GM12891 (cell line): ENCODE measurements around the gene SOX14.

ENCODE experiments used
- PAX5 ChIP-seq: IDR thresholded peaks from 2 replicates; pipeline ENCODE4 v1.6.1; 2011; ENCODE audit warnings: low read length, moderate library complexity, mild to moderate bottlenecking; ENCODE audit not compliant: insufficient read depth, severe bottlenecking
- POLR2A ChIP-seq: IDR thresholded peaks from 2 replicates; pipeline ENCODE4 v1.6.1; 2011; ENCODE audit warnings: low read depth, low read length, control low read depth
- POLR2AphosphoS5 ChIP-seq: IDR thresholded peaks from 2 replicates; pipeline ENCODE4 v1.6.1; 2011; ENCODE audit warnings: low read depth, low read length, control low read depth
- POU2F2 ChIP-seq: IDR thresholded peaks from 2 replicates; pipeline ENCODE4 v1.6.1; 2011; ENCODE audit warnings: low read depth, mild to moderate bottlenecking, control low read depth, low read length, moderate library complexity
- SPI1 ChIP-seq: IDR thresholded peaks from 2 replicates; pipeline ENCODE4 v1.6.1; 2011; ENCODE audit warnings: low read depth, low read length, control low read depth
- TAF1 ChIP-seq: IDR thresholded peaks from 2 replicates; pipeline ENCODE4 v1.6.1; 2011; ENCODE audit warnings: low read depth, low read length, control low read depth

DNA sequence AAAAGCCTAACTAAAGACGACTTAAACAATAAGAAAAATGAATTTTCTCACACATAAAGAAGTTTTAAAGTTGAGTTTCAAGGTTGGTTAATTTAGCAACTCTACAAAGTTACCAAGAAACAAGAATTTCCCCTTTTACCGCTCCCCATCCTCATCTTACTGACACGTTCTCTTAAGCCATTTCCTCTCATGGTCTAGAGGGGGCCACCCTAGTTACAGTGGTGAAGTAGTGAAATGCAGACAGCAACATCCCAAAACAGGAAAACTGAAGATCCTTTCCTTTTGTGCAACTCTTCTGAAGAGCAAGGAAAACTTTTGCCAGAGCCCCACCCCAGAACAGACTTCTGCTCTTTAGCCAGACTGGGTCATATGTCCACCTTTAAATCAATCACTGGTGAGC is 17.3 kb upstream of the SOX14 start:
- no peak for TF ChIP-seq TAF1
- no peak for TF ChIP-seq POLR2A
- TF ChIP-seq POLR2AphosphoS5, result no peak
- no peak for TF ChIP-seq PAX5
- TF ChIP-seq SPI1, result no peak
- no peak for TF ChIP-seq POU2F2
